IPS-NIHi11 (cell line): ENCODE results near the gene FMO1.
A peak's percentile ranks its signal among the peaks of the same experiment; 100 is the strongest.
"Not testable (repeated sequence)": the region's sequence is repeated elsewhere in the genome, so short reads cannot be mapped to it uniquely, and the experiment has no call there.

Experiments
- DNase-seq: peaks from one replicate; pipeline ENCODE4 v3.0.0; 2012; ENCODE audit warnings: mixed read lengths, low spot score

FMO1 gene

DNA sequence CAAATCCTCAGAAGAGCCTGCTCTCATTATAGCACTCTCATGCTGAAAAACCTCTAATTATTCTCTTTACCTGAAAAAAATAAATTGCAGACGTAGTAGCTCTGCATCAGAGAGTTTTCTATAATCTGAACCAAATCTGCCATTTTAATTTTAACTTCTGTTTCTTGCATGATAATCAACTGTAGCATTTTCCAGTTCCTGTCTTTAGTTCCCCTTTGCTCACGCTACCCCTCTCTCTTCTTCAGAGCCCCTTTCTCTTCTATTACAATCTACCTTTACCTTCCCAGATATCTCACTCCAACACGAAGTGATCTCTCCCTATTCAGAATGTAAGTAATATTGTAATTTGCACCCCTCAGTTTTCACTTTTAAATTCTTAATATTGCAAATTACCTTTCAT is 31.4 kb downstream of the FMO1 start:
- DNase-seq = no peak

DNA sequence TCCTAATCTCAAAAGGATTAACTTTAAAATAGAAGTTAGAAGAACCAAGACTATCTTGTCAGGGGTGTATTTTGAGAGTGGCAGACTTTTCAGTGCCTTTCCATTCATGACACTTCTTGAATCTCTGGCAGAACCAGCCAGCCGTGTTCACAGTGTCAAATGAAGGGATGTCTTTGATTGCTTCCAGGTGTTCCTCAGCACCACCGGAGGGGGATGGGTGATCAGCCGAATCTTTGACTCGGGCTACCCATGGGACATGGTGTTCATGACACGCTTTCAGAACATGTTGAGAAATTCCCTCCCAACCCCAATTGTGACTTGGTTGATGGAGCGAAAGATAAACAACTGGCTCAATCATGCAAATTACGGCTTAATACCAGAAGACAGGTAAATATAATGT is 32.3 kb downstream of the FMO1 start:
- no peak for DNase-seq

DNA sequence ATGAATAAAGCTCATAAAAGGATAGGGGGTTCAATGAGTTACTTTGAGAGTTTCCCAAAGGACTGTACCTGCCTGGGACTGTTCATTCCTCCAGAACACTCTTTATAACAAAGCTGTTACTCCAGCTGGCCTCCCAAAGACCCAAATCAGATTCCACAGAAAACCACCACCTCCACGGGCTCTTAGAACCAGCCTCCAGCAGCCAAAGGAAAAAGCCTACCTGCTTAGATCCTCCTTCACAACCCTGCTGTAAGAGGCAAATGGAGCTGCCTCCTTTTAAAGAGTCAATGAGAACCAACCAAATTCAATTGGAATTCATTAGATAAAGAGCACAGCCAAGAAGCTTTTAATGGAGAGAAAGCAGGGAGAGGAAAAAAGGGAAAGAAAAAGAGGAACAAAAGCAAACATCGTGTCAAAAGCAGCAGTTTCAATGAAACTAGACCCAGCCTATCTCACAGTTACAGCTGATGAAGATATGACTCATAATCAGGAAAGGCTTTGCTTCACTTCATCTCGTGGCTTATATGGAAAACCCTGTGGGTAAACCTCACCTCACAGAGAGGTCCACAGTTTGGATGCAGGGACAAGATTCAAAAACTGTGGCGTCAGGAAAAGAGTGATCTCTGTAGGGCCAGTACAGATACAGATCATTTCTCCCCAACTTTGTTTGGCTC is 37.9 kb downstream of the FMO1 start:
- no peak for DNase-seq

DNA sequence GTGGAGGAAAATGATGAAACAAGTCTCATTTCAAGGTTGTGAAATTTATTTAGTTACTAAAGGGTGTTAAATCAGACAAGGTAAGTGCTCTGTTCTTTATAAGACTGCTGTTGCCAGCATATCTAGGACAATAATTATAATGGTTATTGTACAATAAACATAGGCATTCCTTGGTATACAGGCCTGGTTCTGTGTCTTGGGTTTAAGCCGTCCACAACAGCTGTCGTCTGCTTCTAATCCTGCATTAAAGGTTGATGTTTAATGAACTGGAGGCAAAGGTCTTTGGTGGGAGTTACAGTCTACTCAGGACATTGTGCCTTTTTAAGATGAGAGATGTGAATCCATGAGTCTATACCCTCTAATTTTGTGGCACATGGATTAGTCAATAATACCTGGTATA is 42.3 kb downstream of the FMO1 start:
- DNase-seq = no peak

DNA sequence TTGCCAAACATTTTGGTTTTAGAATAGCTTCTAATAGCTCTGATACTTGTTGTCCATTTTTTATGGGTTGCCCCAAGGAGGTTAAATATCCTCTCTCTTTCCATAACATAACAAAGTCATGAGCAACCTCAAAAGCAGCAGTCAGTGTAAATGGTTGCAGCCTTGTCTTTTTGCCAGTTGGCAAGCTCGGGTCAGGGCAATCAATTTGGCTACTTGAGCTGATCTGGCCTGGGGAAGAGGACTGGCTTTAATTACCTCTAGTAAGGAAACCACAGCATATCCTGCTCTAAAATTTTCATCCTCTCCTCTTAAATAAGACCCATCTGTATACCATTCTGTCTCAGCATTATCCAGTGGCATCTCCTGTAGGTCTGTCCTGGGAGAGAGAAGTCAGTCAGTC is 44.5 kb downstream of the FMO1 start:
- DNase-seq = no peak

DNA sequence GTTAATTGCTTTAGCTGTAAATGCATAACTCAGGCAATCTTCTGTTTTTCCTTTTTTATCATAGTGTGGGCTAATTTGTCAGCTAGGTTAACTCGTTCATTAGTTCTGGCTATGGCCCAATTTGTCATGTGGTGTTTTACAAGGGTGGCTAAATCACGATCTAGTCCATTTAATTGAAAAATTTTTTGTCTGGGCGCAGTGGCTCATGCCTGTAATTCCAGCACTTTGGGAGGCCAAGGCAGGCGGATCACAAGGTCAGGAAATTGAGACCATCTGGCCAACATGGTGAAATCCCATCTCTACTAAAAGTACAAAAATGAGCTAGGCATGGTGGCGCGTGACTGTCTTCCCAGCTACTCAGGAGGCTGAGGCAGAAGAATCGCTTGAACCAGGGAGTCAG is 47.1 kb downstream of the FMO1 start:
- DNase-seq = not testable (repeated sequence)

DNA sequence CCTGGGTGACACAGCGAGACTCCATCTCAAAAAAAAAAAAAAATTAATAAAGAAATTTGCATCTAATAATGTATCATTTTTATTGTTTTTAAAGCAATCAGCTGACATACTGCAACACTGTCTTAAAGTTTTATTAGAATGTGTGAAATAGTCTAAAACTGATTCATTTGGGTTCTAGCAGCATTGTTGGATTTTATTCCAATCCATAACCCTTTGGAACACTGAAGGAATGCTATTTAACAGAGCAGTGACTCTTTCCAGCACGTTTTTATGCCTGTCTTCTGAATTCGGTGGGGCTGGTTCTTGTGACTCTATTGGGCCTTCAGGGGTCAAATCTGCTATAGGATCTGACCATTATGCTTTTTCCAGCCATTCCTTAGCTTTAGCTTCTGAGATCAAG is 47.5 kb downstream of the FMO1 start:
- DNase-seq = no peak

DNA sequence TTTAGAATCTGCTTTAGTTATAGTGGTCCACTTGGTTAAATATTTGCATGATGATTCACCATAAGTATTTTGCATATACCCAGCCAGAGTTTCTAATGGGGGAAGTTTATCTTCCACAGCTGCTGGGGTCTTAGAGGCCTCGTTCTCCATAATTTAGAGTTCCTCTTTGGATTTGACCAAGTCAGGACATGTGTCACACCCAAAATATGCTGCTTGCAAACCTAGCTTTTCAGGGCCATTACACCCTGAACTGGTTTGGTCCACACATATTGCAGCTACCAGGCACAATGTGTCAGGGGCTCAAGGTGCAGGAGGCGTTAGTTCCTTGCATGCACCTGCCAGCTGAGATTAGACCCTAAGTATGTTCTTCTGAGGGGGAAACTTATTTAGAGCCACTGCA is 48.6 kb downstream of the FMO1 start:
- DNase-seq = no peak

DNA sequence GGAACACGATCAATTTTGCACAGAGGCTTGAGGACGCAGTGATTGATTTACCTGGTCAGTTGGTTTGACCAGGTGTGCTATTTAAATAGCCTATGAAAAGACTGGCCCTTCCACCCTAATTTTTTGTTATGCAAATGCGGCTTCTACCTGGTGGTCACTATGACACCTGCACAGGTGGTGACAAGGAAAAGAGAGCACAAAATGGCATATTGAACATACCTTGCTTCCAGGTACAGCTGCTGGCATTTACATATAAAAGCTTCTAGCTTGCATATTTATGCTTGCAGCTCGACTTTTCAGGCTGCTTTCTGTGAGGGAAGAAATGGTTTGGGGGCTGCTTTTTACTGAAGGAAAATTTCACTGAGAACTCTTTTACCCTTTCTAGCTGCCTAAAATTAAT is 50.4 kb downstream of the FMO1 start:
- DNase-seq = no peak

DNA sequence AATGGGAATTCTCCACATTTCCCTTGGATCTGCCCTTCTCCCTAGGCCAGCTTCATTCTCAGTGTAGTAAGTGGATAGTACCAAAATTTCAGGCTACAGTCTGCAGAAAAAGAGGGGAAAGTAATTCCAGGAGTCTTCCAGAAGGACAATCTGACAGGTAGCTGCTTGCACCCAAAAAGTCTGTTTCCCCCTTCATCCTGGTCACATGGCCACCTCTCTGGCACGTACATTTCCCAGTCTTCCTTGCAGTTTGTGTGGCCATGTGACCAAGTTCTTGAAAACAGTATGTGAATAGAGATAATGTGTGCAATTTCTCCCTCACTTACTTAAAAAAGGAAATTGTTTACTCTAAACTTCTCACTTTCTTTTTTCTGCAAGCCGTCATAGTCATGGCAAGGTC is 51.0 kb downstream of the FMO1 start:
- DNase-seq = no peak

DNA sequence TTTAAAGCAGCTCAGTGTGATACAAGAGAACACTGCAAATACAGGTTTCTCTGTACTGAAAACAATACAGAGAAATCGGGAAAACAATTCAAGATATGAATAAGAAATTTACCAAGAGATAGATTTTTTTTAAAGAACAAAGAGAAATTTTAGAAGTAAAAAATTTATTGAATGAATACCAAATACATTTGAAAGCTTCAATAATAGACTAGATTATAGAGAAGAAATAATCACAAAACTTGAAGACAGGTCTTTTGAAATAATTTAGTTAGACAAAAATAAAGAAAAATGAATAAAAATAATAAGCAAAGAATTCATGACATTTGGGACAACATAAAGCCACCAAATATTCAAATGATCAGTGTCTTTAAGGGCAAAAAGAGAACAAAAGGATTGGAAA is 52.1 kb downstream of the FMO1 start:
- no peak for DNase-seq

DNA sequence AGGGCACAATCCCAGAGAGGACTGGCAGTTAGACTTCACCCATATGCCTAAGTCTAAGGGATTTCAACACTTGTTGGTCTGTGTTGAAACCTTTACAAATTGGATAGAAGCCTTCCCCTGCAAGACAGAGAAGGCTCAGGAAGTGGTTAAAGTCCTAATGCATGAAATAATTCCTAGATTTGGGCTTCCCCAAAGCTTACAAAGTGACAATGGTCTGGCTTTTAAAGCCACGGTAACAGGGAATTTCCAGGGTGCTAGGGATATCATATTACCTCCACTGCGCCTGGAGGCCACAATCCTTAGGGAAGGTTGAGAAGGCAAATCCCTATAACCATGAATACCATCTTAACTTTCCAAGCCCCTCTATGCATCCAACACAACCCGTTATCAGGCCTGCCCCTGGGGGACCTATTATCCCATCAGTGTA is 62.4 kb downstream of the FMO1 start:
- DNase-seq = no peak

DNA sequence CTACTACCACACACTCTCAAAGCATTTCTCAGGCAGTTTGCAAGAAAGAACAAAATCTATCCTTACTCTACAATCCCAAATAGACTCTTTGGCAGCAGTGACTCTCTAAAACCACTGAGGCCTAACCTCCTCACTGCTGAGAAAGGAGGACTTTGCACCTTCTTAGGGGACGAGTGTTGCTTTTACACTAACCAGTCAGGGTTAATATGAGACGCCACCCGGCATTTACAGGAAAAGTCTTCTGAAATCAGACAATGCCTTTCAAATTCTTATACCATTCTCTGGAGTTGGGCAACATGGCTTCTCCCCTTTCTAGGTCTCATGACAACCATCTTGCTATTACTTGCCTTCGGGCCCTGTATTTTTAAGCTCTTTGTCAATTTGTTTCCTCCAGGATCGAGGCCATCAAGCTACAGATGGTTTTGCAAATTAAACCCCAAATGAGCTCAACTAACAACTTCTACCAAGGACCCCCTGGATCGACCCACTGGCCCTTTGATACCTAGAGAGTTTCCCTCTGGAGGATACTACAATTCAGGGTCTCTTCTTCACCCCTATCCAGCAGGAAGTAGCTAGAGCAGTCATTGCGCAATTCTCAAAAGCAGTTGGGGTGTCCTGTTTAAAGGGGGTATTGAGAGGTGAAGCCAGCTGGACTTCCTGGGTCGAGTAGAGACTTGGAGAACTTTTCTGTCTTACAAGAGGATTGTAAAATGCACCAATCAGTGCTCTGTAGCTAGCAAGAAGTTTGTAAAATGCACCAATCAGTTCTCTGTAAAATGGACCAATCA is 63.7 kb downstream of the FMO1 start:
- no peak for DNase-seq

DNA sequence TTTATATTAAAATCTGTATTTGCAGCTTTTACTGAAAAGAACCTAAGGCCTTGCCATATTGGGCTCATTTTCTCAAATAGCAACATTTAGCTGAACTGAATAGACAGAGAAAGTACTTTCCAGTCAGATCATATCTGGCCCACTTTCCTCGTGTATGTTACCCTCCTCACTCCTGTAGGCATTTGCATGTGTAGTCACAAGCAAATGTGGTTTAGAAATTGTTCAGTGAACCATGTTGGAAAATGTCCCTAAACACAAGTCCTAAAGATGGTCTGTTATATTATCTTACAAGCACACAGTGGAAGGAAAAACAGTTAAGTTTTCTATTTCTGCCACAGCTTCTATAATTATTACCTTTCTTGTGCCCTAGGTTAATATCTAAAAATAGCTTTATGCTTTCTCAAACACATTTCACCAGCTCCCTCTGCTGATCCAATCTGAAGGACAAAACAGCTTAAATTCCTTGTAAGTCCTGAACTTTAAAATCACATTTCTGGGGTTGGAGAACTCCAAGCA is 65.1 kb downstream of the FMO1 start:
- no peak for DNase-seq

DNA sequence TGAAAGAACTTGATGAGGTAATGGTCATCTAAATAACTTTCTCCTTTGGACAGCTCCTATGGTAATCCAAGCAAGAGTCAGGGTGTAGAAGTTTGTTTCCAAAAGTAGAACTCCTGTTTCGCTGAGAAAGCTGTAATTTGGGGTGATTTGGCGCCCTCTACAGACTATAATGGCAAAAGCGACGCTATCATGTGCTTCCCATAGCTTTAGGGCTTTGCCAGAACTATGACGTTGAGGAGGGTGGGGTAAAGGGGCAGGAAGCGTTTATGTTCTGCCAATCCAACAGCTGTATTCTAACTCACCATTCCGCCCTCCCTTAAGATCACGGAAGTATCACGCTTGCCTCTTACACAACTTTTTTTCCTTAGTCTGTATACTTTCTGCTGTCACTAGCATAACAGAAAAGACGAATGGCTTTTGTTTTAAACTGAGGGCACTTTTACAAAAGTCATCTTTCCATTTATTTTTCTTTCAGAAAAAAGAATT is 65.6 kb downstream of the FMO1 start, which contains the start of gene FMO4:
Gene FMO4 (plus strand): TSS at position 349 of the 486 bp plus-strand sequence. CDS start 5,643 bp downstream, outside the sequence.
- peak; percentile 96 for DNase-seq

DNA sequence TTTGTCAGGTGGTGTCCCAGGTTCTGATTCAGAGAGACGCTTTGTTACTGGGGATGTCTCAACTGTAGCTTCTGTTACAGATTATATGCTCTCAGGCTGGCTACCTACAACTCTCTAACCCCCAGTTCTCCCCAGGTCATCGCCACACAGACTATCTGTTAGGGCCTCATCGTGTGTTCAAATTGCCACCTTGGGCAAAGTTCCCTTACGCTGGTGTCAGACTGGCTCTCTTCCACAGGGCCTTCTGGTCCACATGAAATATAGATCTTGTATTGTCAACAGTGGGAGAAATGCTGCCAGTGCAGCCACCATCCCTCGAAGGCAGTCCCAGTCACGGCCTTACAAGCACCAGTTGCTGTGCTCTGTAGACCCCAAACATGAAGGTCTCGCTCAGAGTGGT is 81.0 kb downstream of the FMO1 start:
- DNase-seq = no peak

DNA sequence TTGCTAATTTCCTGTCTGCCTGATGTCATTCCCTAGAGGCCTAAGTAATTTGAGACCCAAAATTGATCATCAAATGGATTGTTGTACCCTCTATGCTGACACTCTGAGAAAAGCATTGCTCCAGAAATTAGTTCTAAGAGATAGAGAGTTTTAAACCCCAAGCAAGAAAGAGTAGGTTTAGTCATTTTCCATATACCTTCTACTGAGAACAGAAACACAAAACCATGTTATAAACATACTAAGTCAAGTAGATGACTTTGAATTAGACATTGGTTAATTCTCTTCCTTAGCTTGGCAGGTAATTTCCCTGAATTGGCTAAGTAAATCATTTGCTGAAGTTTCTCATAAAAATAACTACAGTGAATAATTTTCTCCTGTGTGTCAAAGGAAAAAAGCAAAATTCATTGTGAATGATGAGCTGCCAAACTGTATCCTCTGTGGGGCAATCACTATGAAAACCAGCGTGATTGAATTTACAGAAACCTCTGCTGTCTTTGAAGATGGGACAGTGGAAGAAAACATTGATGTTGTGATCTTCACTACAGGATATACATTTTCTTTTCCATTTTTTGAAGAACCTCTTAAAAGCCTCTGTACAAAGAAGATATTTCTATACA is 85.8 kb downstream of the FMO1 start:
- DNase-seq = no peak
